ENCODE measurements around the gene GNAZ.

Gene GNAZ

DNA sequence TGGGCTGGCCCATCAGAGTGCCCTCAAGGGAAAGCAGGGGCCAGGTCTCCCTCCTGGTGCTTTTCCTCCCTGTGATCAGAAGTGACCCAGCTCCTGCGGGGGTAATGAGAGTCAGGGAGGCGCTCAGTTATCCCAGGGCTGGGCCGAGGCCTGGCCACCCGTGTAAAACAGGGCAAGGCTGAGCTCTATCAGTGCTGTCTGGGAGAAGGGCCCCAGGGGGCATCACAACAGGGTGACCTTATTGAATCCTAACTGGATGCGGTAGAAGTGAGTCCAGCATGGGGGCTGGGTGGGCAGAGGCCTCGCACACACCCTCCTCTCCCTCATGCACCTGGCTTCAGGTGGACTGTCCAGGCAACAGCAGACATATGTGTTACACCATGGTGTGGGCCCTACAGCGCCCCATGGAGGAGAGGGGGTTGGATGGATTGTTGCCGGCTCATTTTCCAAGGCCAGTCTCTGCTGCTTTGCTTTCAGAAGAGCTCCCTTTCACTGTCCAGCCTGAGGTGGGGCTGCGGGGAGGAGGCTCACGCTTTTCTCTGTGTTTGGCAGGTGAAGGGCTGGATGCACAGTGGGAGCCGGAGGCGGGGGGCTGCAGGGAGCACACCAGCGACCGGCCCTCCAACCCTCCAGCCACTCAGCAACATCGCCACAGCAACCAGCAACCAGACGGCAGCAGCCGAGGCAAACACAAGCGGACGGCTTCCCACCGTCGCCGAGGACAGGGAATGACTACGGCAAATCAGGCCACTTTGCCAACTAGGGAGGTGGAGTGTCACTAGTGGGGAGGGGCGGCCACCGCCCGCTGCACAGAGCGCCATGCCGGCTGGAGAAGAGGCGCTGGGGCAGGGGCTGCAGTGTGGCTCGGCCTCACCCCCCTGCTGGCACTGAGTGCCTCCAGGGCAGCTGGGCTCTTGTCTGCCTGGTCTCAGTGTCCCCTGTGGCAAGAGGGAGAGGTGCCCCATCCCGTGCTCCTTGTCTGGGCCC is 24.7 kb downstream of the GNAZ start:
- no peak for DNase-seq

DNA sequence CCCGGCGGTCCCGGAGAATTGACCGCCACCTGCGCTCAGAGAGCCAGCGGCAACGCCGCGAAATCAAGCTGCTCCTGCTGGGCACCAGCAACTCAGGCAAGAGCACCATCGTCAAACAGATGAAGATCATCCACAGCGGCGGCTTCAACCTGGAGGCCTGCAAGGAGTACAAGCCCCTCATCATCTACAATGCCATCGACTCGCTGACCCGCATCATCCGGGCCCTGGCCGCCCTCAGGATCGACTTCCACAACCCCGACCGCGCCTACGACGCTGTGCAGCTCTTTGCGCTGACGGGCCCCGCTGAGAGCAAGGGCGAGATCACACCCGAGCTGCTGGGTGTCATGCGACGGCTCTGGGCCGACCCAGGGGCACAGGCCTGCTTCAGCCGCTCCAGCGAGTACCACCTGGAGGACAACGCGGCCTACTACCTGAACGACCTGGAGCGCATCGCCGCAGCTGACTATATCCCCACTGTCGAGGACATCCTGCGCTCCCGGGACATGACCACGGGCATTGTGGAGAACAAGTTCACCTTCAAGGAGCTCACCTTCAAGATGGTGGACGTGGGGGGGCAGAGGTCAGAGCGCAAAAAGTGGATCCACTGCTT is 25.5 kb downstream of the GNAZ start:
- no peak for DNase-seq

DNA sequence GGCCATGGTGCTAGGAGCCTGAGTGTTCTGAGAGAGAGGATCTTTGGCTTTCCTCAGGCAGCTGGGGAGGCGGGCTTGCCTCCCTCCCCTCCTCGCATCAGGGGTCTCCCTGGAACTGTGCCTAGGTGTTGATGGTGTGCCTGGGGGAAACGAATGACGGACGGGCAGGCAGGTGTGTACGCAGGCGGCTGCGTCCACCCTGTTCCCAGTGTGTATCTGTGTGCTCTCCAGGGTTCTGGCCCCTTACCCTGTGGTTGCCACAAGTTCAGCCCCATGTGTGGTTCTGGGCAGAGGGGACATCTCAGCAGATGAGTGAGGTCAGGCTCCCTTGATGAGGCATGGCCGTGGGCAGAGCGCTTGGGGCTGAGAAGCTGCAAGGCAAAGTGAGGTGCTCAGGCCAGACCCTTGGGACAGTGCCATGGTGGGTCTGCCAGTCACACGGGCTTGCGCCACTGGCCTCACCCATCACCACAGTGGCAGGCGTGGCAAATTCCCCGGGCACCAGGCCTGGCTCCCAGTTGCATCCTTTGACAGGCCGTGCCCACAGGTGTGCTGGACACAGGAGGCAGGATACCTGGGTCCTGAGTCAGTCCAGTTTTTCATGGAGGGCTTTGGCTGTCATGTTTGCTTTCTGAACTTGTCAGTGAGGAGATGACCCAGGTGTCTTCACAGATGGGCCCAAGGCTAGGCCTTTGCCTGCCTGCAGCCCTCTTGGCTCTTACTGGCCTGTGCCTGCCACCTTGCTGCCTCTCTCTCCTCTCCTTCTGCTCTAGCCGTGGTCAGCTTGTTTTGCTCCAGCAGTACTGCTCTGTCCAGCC is 27.3 kb downstream of the GNAZ start:
- no peak for DNase-seq

- no peak for DNase-seq
Measured at GRCh38 chr22:23098230-23098705, 27.9 kb downstream of the GNAZ start.

- DNase-seq: no peak
Measured at GRCh38 chr22:23098718-23099530, 28.6 kb downstream of the GNAZ start.

DNA sequence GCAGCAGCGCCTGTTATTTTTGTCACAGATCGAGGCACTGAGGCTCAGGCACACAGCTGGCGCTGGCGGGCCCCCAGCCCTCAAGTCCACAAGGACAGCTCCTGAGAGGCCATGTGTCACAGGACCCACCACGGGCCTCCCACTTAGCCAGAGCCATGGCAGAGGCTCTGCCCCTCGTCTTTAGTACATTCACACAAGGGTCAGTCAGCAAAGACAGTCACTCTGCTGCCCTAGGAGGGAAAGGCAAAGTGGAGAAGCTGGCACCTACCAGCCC is 29.1 kb downstream of the GNAZ start:
- no peak for DNase-seq

DNA sequence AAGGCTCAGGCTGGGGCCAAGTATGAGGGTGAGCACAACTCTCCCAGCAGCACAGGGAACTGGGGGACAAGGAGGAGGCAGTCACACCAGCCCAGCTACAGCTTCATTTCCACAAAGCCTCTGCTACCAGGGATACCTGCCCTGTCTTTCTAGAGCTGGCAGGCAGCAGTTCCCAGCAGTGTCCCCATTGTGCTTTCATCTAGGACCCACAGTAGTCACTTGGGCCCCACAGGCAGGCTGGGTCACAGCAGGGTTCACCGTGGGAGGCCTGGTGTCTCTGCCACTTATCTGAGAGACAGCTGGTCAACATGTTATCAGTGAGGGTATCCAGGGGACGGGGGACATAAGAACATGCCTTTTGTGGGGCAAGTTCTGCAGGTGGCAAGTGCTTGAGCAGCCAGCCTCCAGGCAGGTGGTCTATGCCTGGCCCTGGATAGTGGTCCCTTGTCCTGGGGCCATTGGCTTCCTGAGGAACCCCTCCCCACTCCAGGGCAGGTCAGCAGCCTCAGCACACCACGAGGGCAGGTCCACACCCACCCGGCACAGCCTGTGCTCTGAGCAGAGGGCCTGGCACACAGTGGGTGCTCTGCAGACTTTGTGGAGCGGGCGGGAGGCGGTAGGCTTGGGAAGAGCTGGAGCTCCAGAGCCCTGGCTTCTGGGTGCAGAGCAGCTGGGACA is 29.9 kb downstream of the GNAZ start:
- no peak for DNase-seq

DNA sequence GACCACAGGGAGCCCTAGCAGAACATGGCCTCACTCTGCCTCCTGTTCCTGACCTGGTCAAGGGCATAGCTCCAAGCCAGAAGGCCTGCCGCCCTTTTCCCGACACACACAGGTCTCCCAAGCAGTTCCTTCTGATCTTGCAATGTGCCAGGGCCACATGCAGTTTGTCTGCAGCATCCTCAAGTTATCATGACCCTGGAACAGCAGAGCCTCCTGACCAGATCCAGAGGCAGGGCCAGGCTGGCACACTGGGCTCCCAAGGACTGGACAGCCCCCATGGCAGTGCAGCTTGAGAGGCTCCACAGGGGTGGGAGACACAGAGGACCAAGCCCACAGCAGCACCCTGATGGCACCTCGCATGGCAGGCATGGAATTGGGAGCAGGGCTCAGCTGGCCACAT is 31.2 kb downstream of the GNAZ start:
- no peak for DNase-seq

DNA sequence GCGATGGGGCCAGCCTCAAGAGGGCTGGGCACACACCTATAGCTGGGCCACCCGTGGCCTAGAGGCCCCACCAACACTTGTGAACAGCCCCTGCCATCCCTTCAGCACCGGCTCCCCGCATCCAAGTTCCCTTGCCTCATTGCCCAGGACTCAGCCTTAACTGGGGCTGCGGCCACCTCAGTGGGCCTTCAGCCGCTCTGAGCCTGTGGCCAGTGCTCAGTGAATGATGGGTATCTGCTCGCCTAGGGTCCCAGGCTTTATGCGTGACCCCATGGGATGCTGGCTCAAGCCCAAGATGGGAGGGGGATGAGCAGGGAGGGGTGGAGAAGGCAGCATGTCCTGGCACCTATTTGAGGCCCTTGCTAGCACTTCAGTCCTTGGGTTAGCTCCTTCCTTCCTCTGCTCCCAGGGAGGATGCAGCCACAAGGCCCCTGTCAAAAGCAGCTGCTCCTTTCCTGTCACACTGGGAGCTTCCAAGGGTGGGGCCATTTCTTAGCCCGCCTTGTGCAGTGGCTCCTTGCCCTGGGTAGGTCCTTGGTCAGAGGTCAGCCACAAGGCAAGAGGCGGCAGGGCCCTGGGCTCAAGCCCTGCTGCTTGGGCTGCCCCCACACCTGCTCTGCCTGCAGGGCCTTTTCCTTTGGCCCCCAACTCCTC is 31.8 kb downstream of the GNAZ start:
- DNase-seq: no peak

DNA sequence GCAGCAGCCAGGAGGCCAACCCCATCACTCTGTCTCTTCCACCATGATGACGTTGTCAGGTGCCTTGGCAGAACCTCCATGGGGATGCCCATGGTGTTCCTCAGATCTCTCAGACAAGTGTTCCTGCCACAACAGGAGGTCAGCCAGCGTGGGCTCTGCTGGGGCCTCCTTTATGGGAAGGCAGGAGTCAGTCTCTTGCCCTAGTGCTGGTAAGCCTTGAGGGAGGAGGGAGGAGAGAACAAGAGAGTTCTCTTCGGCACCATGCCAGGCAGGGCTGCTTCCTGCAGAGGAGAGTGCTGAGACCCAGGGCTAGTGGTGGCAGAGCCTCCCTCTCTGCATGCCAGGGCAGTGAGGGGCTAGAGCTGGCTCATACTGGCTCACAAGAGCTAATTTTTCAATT is 32.5 kb downstream of the GNAZ start:
- DNase-seq: no peak

GRCh38 chr22:23103199-23103954 is 33.1 kb downstream of the GNAZ start:
- no peak for DNase-seq

GRCh38 chr22:23104187-23104971 is 34.1 kb downstream of the GNAZ start:
- DNase-seq: no peak

- no peak for DNase-seq
Measured at GRCh38 chr22:23105304-23105703, 35.0 kb downstream of the GNAZ start.

- no peak for DNase-seq
Measured at GRCh38 chr22:23105919-23106318, 35.6 kb downstream of the GNAZ start.

- no peak for DNase-seq
Measured at GRCh38 chr22:23106344-23106743, 36.0 kb downstream of the GNAZ start.

GRCh38 chr22:23106906-23107367 is 36.6 kb downstream of the GNAZ start:
- DNase-seq: no peak

GRCh38 chr22:23107487-23108248 is 37.3 kb downstream of the GNAZ start:
- no peak for DNase-seq

DNA sequence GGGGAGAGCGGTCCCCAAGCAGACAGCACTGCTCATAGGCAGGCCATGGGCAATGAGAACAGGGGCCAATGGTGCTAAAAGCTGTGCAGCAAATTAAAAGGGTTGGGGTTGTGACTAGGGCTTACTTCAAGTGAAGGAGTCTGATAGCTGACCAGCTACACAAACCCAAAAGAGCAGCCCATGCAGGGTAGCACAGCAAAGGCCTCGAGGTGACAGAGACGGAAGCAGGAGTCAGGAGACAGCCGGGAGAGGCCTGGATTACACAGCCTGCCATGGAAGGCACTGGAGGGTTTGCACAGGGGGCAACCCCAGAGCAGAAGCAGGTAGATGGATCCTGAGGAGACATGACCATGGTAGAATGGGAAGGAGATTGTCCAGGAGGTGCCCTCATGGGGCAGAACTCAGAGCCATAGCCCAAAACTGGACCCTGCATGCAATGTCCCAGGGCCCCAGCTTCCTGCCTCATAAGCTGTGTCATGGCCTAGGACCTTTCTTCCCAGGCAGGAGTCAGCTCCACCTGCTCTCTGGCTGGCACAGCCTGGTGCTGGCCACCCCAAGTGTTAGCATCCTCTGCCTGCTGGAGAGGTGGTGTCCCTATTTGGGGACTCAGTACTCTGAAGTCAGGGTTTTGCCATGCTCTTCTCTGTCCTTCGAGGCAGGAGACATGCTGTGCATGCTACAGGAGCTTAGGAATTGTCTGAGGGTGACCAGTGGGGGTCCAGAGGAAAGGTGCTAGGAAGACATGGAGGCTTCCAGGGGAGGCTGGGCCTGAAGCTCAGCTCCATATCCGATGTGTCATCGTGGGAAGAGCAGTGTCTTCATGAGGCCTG is 38.1 kb downstream of the GNAZ start:
- no peak for DNase-seq
